H1 (cell line): ENCODE results near the gene ARL5C. TPM values are rescaled to one million over a fixed set of nuclear protein-coding genes. Genes with fewer than 3 reads are reported as not detected.

Experiments
- CTCF ChIA-PET: fragments of 300-600 bp; sonication (Branson Sonifier 250); formaldehyde crosslinking; loops from one replicate; lab custom pipeline; 2021; ENCODE audit not compliant: partially characterized antibody; lab: Charles Lee
- POLR2A ChIA-PET: fragments of 300-600 bp; sonication (Branson Sonifier 250); formaldehyde crosslinking; loops from one replicate; lab custom pipeline; 2021; ENCODE audit warnings: inconsistent platforms; ENCODE audit not compliant: partially characterized antibody; lab: Charles Lee
- DNase-seq, 2 experiments: peaks; one replicate each; pipeline versions ENCODE4 v3.0.0 to v3.0.0-alpha.2; 2010 to 2022; ENCODE audit warnings: low spot score in 2 of 2, low read depth in 1 of 2, mixed read lengths in 1 of 2
- FAIRE-seq: peaks from 2 replicates; lab custom pipeline; 2011; peaks lifted over from hg19 to GRCh38; lab: Jason Lieb, UNC
- H2AFZ ChIP-seq: 2 replicates; pipeline ENCODE4 v1.8.1; 2012; ENCODE audit warnings: low read length, inconsistent platforms
- H2AK5ac ChIP-seq: 2 replicates; pipeline ENCODE4 v1.6.1; 2013; ENCODE audit warnings: low read depth, low read length
- H2BK120ac ChIP-seq: replicated peaks from 2 replicates; pipeline ENCODE3; 2013; ENCODE audit warnings: low read depth, low read length, inconsistent platforms
- H2BK12ac ChIP-seq: 2 replicates; pipeline ENCODE4 v1.6.1; 2013; ENCODE audit warnings: low read depth, low read length
- H2BK15ac ChIP-seq: 2 replicates; pipeline ENCODE4 v1.6.1; 2013; ENCODE audit warnings: low read length
- H2BK20ac ChIP-seq: 2 replicates; pipeline ENCODE4 v1.6.1; 2013; ENCODE audit warnings: low read length
- H2BK5ac ChIP-seq: 2 replicates; pipeline ENCODE4 v1.6.1; 2013; ENCODE audit warnings: low read depth, low read length
- H3K14ac ChIP-seq: 2 replicates; pipeline ENCODE4 v1.6.1; 2013; ENCODE audit warnings: inconsistent platforms; ENCODE audit not compliant: insufficient read length
- H3K18ac ChIP-seq: 2 replicates; pipeline ENCODE4 v1.6.1; 2013; ENCODE audit warnings: low read length; ENCODE audit errors: extremely low read depth
- H3K23ac ChIP-seq: 2 replicates; pipeline ENCODE4 v1.6.1; 2013; ENCODE audit warnings: inconsistent platforms; ENCODE audit not compliant: insufficient read length
- H3K23me2 ChIP-seq: 2 replicates; pipeline ENCODE4 v1.6.1; 2013; ENCODE audit warnings: low read depth, low read length
- H3K27ac ChIP-seq: 2 replicates; pipeline ENCODE4 v1.6.1; 2011; ENCODE audit warnings: low read depth, low read length, inconsistent platforms
- H3K27me3 ChIP-seq, 4 experiments: replicated peaks in 1 of 4; 1 replicate in 1 of 4; 2 replicates in 3 of 4; pipeline versions ENCODE4 v1.6.1 to v1.8.1; 2011 to 2013; ENCODE audit warnings: low read length in 3 of 4, mild to moderate bottlenecking in 3 of 4, inconsistent platforms in 2 of 4, mixed read lengths in 2 of 4, moderate library complexity in 1 of 4; ENCODE audit not compliant: control insufficient read depth in 3 of 4, insufficient read depth in 3 of 4; ENCODE audit errors: extremely low read depth in 1 of 4
- H3K36me3 ChIP-seq, 4 experiments: 2 replicates each; pipeline versions ENCODE4 v1.6.1 to v1.8.1; 2011 to 2013; ENCODE audit warnings: mild to moderate bottlenecking in 4 of 4, low read length in 3 of 4, moderate library complexity in 2 of 4, control low read depth in 1 of 4, inconsistent platforms in 1 of 4; ENCODE audit not compliant: insufficient read depth in 4 of 4, control insufficient read depth in 2 of 4
- H3K4ac ChIP-seq: replicated peaks from 2 replicates; pipeline ENCODE3; 2013; ENCODE audit warnings: low read length, low read depth, mixed read lengths, inconsistent platforms; ENCODE audit not compliant: insufficient read length
- H3K4me1 ChIP-seq, 4 experiments: replicated peaks in 1 of 4; 1 replicate in 1 of 4; 2 replicates in 3 of 4; pipeline versions ENCODE4 v1.6.1 to v1.8.1; 2011 to 2013; ENCODE audit warnings: low read length in 3 of 4, inconsistent platforms in 2 of 4, mixed read lengths in 1 of 4; ENCODE audit not compliant: insufficient read depth in 4 of 4, control insufficient read depth in 3 of 4
- H3K4me2 ChIP-seq, 2 experiments: 2 replicates each; pipeline versions ENCODE4 v1.6.1 to v1.8.1; 2011 to 2013; ENCODE audit warnings: low read depth in 2 of 2, low read length in 2 of 2, control low read depth in 1 of 2, inconsistent platforms in 1 of 2, mild to moderate bottlenecking in 1 of 2; ENCODE audit not compliant: insufficient read depth in 1 of 2
- H3K4me3 ChIP-seq, 4 experiments: fragments of 200-600, 300-600 bp in 1 of 4; sonication (generic), shearing (Covaris generic), sonication (Bioruptor Twin) in 1 of 4; 2 replicates each; pipeline versions ENCODE4 v1.5.1 to v1.8.1; 2011 to 2016; ENCODE audit warnings: low read length in 4 of 4, low read depth in 3 of 4, control low read depth in 2 of 4, inconsistent platforms in 2 of 4, mild to moderate bottlenecking in 2 of 4, mixed read lengths in 1 of 4, moderate library complexity in 1 of 4; ENCODE audit not compliant: insufficient read depth in 2 of 4; ENCODE audit errors: extremely low read depth in 1 of 4
- H3K56ac ChIP-seq: replicated peaks from 2 replicates; pipeline ENCODE3; 2013; ENCODE audit warnings: low read depth, mild to moderate bottlenecking, mixed read lengths, low read length, inconsistent platforms; ENCODE audit not compliant: insufficient read length
- H3K79me1 ChIP-seq: 2 replicates; pipeline ENCODE4 v1.6.1; 2013; ENCODE audit warnings: low read depth, low read length, control low read depth
- H3K79me2 ChIP-seq, 2 experiments: 2 replicates each; pipeline versions ENCODE4 v1.6.1 to v1.8.1; 2012 to 2013; ENCODE audit warnings: low read length in 2 of 2, mild to moderate bottlenecking in 2 of 2, inconsistent platforms in 1 of 2; ENCODE audit not compliant: insufficient read depth in 2 of 2, control insufficient read depth in 1 of 2
- H3K9ac ChIP-seq, 4 experiments: replicated peaks in 1 of 4; 1 replicate in 1 of 4; 2 replicates in 3 of 4; pipeline versions ENCODE4 v1.6.1 to v1.8.1; 2011 to 2013; ENCODE audit warnings: low read depth in 3 of 4, low read length in 3 of 4, control low read depth in 2 of 4, mild to moderate bottlenecking in 2 of 4, moderate library complexity in 2 of 4, inconsistent platforms in 1 of 4; ENCODE audit errors: extremely low read depth in 1 of 4
- H3K9me3 ChIP-seq, 2 experiments: 2 replicates each; pipeline versions ENCODE4 v1.6.1 to v1.8.1; 2012 to 2013; ENCODE audit warnings: mild to moderate bottlenecking in 2 of 2, moderate library complexity in 2 of 2, control low read depth in 1 of 2, inconsistent platforms in 1 of 2, low read depth in 1 of 2, low read length in 1 of 2, mixed read lengths in 1 of 2; ENCODE audit not compliant: insufficient read depth in 2 of 2
- H4K20me1 ChIP-seq, 2 experiments: replicated peaks in 1 of 2; 2 replicates each; pipeline versions ENCODE3 to v1.8.1; 2011 to 2013; ENCODE audit warnings: inconsistent platforms in 2 of 2, low read length in 2 of 2, mild to moderate bottlenecking in 1 of 2; ENCODE audit not compliant: insufficient read depth in 2 of 2, control insufficient read depth in 1 of 2
- H4K5ac ChIP-seq: 2 replicates; pipeline ENCODE4 v1.6.1; 2013; ENCODE audit warnings: low read length, low read depth, mixed read lengths, inconsistent platforms; ENCODE audit not compliant: insufficient read length
- H4K8ac ChIP-seq: 2 replicates; pipeline ENCODE4 v1.8.0; 2013; ENCODE audit warnings: mild to moderate bottlenecking, moderate library complexity, low read length, inconsistent platforms; ENCODE audit not compliant: insufficient read depth; ENCODE audit errors: extremely low read depth
- H4K91ac ChIP-seq: replicated peaks from 2 replicates; pipeline ENCODE3; 2013; ENCODE audit warnings: low read length, mixed read lengths, inconsistent platforms; ENCODE audit not compliant: insufficient read length
- ATF2 ChIP-seq: IDR thresholded peaks from 2 replicates; pipeline ENCODE4 v1.6.1; 2012; ENCODE audit warnings: low read length, inconsistent platforms
- CHD2 ChIP-seq: IDR thresholded peaks from 2 replicates; pipeline ENCODE4 v1.6.1; 2012; ENCODE audit warnings: low read length, improper control_type of control experiment
- CTCF ChIP-seq, 3 experiments: IDR thresholded peaks; 1 replicate in 2 of 3; 2 replicates in 1 of 3; pipeline versions ENCODE4 v1.5.1 to v1.6.1; 2011; ENCODE audit warnings: low read length in 3 of 3, mild to moderate bottlenecking in 3 of 3, inconsistent platforms in 2 of 3, low read depth in 1 of 3, moderate library complexity in 1 of 3; ENCODE audit not compliant: insufficient read depth in 1 of 3; ENCODE audit errors: control extremely low read depth in 1 of 3
- GABPA ChIP-seq: IDR thresholded peaks from 2 replicates; pipeline ENCODE4 v1.6.1; 2011; ENCODE audit warnings: mild to moderate bottlenecking, low read length, moderate library complexity, borderline replicate concordance; ENCODE audit not compliant: insufficient read depth
- GTF2F1 ChIP-seq: IDR thresholded peaks from 2 replicates; pipeline ENCODE4 v1.6.1; 2012; ENCODE audit warnings: low read depth, low read length, improper control_type of control experiment, borderline replicate concordance
- SAP30 ChIP-seq: fragments of 300-600 bp; sonication (generic); IDR thresholded peaks from 2 replicates; pipeline ENCODE4 v1.7.1; 2012; ENCODE audit warnings: low read length, moderate library complexity, mild to moderate bottlenecking, inconsistent platforms; ENCODE audit not compliant: insufficient read depth, insufficient replicate concordance
- SIRT6 ChIP-seq: IDR thresholded peaks from one replicate; pipeline ENCODE4 v1.7.1; 2012; ENCODE audit warnings: low read length, inconsistent platforms
- SRF ChIP-seq: IDR thresholded peaks from 2 replicates; pipeline ENCODE4 v1.6.1; 2011; ENCODE audit warnings: mild to moderate bottlenecking, low read depth, low read length, moderate library complexity
- TAF7 ChIP-seq: optimal IDR thresholded peaks from 2 replicates; pipeline ENCODE3; 2011; ENCODE audit warnings: low read depth, mild to moderate bottlenecking, inconsistent platforms, low read length, moderate library complexity, borderline replicate concordance
- TBP ChIP-seq: IDR thresholded peaks from 2 replicates; pipeline ENCODE4 v1.6.1; 2011; ENCODE audit warnings: low read depth, low read length, improper control_type of control experiment
- WGBS, 2 experiments: shearing (Covaris generic) in 1 of 2; methylation state at CpG; one replicate each; pipeline versions ENCODE4 v1.1.6 to v1.1.7; 2013 to 2015; ENCODE audit warnings: low lambda C conversion rate in 2 of 2, mixed read lengths in 2 of 2, inconsistent platforms in 1 of 2, low coverage in 1 of 2, missing lambda C conversion rate in 1 of 2; ENCODE audit not compliant: insufficient replicate concordance in 2 of 2, insufficient coverage in 1 of 2, insufficient read length in 1 of 2; ENCODE audit errors: extremely low coverage in 1 of 2, missing lambda C conversion rate in 1 of 2; 5-methylcytosine and 5-hydroxymethylcytosine counted together
- polyA plus RNA-seq, 7 experiments: library from polyadenylated mRNA; depleted of rRNA in 3 of 7; stranded (reverse) in 5 of 7; unstranded in 2 of 7; fragments of >200 nt in 5 of 7; fragments of 200-250 nt in 2 of 7; gene quantifications; 1 replicate in 5 of 7; 2 replicates in 1 of 7; 4 replicates in 1 of 7; pipeline versions ENCODE4 v1.2.1 to v1.2.3, GENCODE V29; 2011 to 2013; ENCODE audit warnings: missing spikeins in 2 of 7, mixed read lengths in 2 of 7
- total RNA-seq: library from RNA; stranded (reverse); fragmentation: NEBNext Ultra II Directional; extraction: Animal tissue kit (Norgen Biotek cat#: 25700); gene quantifications from 2 replicates; pipeline ENCODE4 v1.2.1, GENCODE V29; 2021

ARL5C gene
- total and polyA plus RNA-seq, 2 of the 8 experiments (the other 6 are each of a cell fraction or from before 2014, with no cell fraction given), result not detected

- H3K4ac ChIP-seq, result no peak overlapping the region
- no peaks in the 10 kb centered on the region for H3K27me3 ChIP-seq
- H3K36me3 ChIP-seq, result no peaks in the 10 kb centered on the region
- H3K4me2 ChIP-seq, result no peak overlapping the region
- no peak overlapping the region for H2BK120ac ChIP-seq
- no peak overlapping the region for H2BK15ac ChIP-seq
- H3K14ac ChIP-seq, result no peak overlapping the region
- no peaks in the 10 kb centered on the region for H3K79me2 ChIP-seq
- no peak overlapping the region for H2BK12ac ChIP-seq
- WGBS, 2 experiments, result 93% methylated on average over 5 of the region's 5 CpGs; no CpG with 5 or more reads in 1 of the 2 experiments
- H3K23me2 ChIP-seq, result no peaks in the 10 kb centered on the region
- H3K18ac ChIP-seq, result no peak overlapping the region
- H4K8ac ChIP-seq, result no peak overlapping the region
- no peak overlapping the region for H2AFZ ChIP-seq
- no peak overlapping the region for H3K27ac ChIP-seq
- H2AK5ac ChIP-seq, result no peak overlapping the region
- H3K56ac ChIP-seq, result no peak overlapping the region
- DNase-seq (no peak), FAIRE-seq (no peak)
- no peak overlapping the region for H3K9ac ChIP-seq
- H4K91ac ChIP-seq, result no peak overlapping the region
- no peak overlapping the region for H4K5ac ChIP-seq
- H3K79me1 ChIP-seq, result no peaks in the 10 kb centered on the region
- H2BK20ac ChIP-seq, result no peak overlapping the region
- no peak overlapping the region for H3K23ac ChIP-seq
- POLR2A ChIA-PET, result no interaction called here
- CTCF ChIA-PET, result interaction anchor here (0.9 kb wide), 1 partner anchor 108 kb away, joined by 4 read pairs; no protein-coding TSS in a partner anchor
- H3K4me1 ChIP-seq, result no peaks in the 10 kb centered on the region
- no peak overlapping the region for H3K4me3 ChIP-seq
- H4K20me1 ChIP-seq, result no peaks in the 10 kb centered on the region
- no peaks in the 10 kb centered on the region for H3K9me3 ChIP-seq
- H2BK5ac ChIP-seq, result no peak overlapping the region
- TF ChIP-seq TAF7 (no peak), CTCF (IDR thresholded peaks at IDR 0.05; ENCODE audit: control extremely low read depth in 1 of 3, insufficient read depth in 1 of 3, low read depth in 1 of 3, low read length in 3 of 3) (no peak), TBP (no peak), GTF2F1 (no peak), ATF2 (no peak), CHD2 (no peak), SAP30 (no peak), SIRT6 (no peak), SRF (no peak), GABPA (no peak)
Measured at GRCh38 chr17:39141294-39141693, 24.7 kb downstream of the ARL5C start.
